MM.1S (cell line): ENCODE measurements around the gene HPCAL1.

Source experiments
- EZH2 ChIP-seq: fragments of 300-600 bp; sonication (generic); optimal IDR thresholded peaks from 2 replicates; pipeline ENCODE3; 2017; ENCODE audit warnings: low read depth, mild to moderate bottlenecking, antibody characterized with exemption, low read length, mixed read lengths
- EZH2phosphoT487 ChIP-seq: fragments of 300-600 bp; sonication (generic); IDR thresholded peaks from 2 replicates; pipeline ENCODE4 v1.6.1; 2018; ENCODE audit warnings: antibody characterized with exemption, low read length
- TF ChIP-seq, protein P1 (sequence below): fragments of 300-600 bp; sonication (generic); IDR thresholded peaks from 2 replicates; pipeline ENCODE4 v1.5.1; 2016; ENCODE audit warnings: antibody characterized with exemption, low read length, mixed read lengths

GRCh38 chr2:10297191-10297830 is 5.4 kb upstream of the HPCAL1 start:
- TF ChIP-seq, protein P1, sequence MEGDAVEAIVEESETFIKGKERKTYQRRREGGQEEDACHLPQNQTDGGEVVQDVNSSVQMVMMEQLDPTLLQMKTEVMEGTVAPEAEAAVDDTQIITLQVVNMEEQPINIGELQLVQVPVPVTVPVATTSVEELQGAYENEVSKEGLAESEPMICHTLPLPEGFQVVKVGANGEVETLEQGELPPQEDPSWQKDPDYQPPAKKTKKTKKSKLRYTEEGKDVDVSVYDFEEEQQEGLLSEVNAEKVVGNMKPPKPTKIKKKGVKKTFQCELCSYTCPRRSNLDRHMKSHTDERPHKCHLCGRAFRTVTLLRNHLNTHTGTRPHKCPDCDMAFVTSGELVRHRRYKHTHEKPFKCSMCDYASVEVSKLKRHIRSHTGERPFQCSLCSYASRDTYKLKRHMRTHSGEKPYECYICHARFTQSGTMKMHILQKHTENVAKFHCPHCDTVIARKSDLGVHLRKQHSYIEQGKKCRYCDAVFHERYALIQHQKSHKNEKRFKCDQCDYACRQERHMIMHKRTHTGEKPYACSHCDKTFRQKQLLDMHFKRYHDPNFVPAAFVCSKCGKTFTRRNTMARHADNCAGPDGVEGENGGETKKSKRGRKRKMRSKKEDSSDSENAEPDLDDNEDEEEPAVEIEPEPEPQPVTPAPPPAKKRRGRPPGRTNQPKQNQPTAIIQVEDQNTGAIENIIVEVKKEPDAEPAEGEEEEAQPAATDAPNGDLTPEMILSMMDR: no peak
- TF ChIP-seq EZH2 (no peak), EZH2phosphoT487 (no peak)
